Measurements from ENCODE around the gene MCCC2. TPM values are rescaled to one million over a fixed set of nuclear protein-coding genes. Genes with fewer than 3 reads are reported as not detected.

MCCC2 gene
- total RNA-seq, 1 donor from 2014 or later = 26.7 TPM

Other genes starting within 250 kb of the MCCC2 start
- gene BDP1, start 131.7 kb upstream of the MCCC2 start, total RNA-seq = 25.8 and 36.6 TPM in 2 replicates
- not detected in 2 replicates for gene CARTPT, start 131.9 kb downstream of the MCCC2 start, total RNA-seq

All from pulmonary artery endothelial cell (primary cell).